HuH-7.5 (cell line): ENCODE results near the gene ZNF431.
"Not testable (repeated sequence)": the region's sequence is repeated elsewhere in the genome, so short reads cannot be mapped to it uniquely, and the experiment has no call there.

Source experiments
- DNase-seq: peaks from one replicate; pipeline ENCODE4 v3.0.0; 2011; ENCODE audit warnings: low spot score

ZNF431 gene

DNA sequence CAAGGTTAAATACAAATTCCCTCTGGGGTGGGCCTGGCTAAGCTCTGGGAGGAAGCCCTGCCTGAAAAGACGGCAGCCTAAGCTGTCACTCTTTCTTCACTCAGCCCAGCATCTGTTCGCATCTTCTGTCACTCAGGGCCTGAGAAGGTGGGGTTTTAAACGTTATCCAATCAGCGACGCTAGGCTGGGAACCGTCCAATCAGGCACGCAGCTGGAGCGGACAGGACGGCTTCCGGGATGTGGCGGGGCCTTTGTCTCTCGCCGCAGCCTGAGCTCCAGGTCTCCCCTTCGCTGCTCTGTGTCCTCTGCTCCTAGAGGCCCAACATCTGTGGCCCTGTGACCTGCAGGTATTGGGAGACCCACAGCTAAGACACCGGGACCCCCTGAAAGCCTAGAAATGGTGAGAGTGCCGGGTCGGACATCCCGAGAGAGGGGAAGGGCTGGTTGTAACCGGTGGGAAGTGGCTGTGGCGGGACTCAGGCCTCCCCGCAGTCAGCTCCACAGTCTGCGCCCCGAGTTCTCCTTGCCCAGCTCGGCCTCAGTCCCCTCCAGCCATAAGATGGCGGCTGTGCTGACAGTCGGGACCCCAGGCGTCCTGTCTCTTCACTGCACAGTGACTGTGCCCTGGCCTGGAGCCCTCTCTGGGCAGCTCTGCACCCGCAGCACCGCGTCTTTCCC, at the start of gene ZNF431:
ZNF431 (plus strand) TSS at position 254 of the 678 bp plus-strand sequence; CDS start at position 398, 144 bp downstream.
- DNase-seq, result peak; percentile 75

DNA sequence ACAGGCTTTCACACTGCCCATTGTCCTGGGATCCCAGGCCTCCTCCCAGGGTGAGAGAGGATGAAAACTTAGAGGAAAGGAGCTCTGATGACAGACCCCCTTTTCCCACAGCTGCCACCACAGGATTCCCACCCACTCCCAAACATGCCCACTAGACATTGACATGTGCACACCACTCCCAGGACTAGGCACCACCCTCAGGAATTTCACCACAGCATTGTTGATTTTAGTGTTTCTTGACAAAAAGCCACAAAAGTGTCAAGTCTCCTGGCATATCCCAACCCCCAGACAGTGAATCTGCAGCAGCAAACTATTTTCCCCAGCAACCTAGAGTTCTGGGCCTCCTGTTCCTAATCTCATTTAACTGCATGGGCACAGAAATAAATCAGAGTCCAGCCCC, 49.7 kb upstream of the ZNF431 start:
- DNase-seq, result no peak

DNA sequence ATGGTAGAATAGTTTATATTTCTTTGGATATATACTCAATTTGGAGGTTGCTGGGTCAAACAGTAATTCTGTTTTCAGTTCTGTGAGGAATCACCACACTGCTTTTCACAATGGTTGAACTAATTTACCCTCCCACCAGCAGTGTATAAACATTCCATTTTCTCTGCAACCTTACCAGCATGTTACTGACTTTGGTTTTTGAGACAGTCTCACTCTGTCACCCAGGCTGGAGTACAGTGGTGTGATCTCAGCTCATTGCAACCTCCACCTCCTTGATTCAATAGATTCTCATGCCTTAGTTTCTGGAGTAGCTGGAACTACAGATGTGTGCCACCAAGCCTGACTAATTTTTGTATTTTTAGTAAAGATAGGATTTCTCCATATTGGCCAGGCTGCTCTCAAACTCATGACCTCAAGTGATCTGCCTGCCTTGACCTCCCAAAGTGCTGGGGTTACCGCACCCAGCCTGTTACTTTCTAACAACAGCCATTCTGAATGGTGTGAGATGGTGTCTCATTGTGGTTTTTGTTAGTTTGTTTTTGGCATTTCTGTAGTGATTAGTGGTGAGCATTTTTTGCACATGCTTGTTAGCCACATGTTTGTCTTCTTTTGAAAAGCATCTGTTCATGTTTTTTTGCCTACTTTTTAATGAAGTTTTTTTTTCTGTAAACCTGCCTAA, 47.4 kb upstream of the ZNF431 start:
- no peak for DNase-seq

DNA sequence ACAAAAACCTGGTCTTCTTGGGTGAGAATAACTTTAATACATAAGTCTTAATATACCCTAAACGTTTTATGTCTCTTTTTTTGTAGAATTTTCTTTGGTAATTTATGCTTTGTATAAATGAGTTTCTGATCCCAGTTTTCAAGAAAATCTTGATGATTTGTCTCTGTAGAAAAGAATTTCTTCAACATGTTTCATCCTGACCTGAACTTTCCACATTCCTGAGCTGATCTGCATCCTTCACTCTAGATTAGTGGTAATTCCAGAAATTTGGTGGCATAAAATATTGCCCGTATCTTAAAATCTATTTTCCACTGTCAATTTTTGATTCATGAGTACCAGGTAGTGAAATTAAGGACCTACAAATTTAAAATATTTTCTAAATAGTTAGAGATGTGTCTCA, 43.5 kb upstream of the ZNF431 start:
- DNase-seq, result no peak

DNA sequence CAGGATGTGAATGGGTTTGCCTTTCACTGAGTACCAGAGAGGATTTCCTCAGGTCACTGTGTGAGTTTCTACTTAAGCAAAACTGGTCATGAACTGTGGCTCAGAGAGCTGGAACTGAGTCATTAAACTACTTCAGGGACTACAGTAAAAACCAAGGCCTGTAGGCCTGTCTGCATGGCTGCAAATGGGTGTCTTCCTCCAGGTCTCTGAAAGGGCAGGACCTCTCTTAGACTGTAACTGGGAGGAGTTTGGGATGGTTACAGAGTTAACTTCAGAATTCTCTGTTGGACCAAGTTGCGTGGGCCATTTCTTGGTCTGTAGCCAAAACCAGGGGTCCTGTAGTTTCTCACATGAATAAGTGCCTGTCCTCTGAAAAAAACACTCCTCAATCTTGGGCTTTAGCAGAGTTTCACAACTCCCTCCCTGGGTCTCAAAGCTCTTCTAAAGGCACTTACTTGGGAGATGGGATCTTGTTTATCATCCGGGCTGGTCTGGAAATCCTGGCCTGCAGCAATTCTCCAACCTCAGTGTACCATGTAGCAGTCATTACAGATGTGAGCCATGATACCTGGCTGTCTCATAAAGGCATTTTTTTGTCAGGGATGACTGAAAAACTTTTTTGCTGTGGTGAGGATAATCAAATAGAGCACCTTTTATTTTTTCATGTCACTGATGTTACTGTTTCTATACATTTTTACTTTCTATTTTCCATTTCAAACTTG, 40.2 kb upstream of the ZNF431 start:
- no peak for DNase-seq

DNA sequence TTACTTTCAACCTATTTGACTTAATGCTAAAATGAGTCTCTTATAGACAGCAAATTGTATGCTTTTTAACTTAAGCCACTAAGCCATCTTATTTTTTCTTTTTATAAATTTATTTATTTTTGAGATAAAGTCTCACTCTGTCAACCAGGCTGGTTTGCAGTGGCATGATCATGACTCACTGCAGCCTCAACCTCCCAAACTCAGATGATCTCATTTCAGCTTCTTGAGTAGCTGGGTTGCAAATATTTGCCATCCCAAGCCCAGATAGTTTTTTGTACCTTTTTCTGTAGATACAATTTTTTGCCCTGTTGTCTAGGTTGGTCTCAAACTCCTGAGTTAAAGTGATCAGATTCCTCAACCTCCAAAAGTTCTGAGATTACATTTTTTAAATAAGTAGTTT, 32.7 kb upstream of the ZNF431 start:
- no peak for DNase-seq

DNA sequence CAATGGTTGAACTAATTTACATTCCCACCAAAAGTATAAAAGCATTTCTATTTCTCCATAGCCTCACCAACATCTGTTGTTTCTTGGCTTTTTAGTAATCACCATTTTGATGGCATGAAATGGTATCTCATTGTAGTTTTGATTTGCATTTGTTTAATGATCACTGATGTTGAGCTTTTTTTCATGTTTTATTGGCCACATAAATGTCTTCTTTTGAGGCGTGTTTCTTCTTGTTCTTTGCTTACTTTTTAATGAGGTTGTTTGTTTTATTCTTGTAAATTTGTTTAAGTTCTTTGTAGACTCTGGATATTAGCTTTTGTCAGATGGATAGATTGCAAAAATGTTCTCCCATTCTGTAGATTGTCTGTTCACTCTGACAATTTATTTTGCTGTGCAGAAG, 31.7 kb upstream of the ZNF431 start:
- DNase-seq, result no peak

DNA sequence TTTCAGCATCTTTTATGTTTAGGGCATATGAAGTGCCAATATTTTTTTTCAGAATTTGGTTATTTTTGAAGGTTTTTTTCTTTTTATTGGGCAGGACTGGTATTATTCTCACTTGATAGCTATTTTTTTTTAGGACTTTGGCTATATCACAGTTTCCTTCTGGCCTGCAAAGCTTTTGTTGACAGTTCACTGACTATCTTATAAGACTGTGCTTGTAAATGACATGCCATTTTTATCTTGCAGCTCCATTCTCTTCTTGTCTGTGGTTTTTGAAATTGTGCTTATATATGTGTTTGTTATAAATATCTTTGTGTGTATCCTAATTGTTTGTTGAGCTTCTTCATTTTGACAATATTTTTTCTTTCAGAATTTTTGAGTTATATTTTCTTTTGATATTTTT, 26.4 kb upstream of the ZNF431 start:
- no peak for DNase-seq

DNA sequence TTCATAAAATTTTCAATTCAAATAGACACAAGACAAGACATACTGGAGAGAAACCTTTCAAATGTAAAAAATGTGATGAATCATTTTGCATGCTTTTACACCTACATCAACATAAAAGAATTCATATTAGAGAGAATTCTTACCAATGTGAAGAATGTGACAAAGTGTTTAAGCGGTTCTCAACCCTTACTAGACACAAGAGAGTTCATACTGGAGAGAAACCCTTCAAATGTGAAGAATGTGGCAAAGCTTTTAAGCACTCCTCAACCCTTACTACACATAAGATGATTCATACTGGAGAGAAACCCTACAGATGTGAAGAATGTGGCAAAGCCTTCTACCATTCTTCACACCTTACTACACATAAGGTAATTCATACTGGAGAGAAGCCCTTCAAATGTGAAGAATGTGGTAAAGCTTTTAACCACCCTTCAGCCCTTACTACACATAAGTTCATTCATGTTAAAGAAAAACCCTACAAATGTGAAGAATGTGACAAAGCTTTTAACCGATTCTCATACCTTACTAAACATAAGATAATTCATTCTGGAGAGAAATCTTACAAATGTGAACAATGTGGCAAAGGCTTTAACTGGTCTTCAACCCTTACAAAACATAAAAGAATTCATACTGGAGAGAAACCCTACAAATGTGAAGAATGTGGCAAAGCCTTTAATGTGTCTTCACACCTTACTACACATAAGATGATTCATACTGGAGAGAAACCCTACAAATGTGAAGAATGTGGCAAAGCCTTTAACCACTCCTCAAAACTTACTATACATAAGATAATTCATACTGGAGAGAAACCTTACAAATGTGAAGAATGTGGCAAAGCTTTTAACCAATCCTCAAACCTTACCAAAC, 24.6 kb upstream of the ZNF431 start:
- no peak for DNase-seq

DNA sequence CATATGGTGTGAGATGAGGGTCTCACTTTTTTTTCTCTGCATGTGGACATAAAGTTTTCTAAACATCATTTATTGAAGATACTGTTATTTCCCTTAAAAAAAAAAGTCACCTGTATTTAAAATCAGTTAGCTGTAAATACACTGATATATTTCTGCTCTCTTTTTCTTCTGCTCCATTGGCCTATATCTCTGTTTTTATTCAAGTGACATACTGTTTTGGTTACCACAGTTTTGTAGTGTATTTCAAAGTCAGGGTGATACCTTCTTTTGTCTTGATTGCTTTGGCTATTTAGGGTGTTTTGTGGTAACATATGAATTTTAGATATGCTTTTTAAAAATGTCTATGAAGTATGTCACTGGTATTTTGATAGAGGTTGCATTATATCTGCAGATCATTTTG, 15.8 kb upstream of the ZNF431 start:
- no peak for DNase-seq

DNA sequence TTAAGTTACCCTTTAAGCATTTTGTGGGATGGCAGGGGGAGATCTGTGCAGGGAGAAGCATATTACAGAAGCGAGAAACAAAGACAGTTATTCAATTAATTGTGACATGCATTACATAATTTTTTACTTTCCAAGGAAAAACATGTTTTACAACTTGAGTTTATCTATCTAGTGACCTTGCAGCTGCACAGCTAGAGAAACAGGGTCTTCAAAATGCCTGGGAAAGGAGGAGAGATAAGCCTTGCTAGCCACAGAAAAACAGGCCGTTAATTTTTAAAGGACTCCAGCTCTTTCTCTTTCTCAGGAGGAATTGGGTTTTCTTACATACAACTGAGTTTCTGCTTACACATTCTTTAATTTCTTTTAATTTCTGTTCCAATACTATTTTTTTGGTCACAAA, 14.8 kb upstream of the ZNF431 start:
- DNase-seq, result no peak

DNA sequence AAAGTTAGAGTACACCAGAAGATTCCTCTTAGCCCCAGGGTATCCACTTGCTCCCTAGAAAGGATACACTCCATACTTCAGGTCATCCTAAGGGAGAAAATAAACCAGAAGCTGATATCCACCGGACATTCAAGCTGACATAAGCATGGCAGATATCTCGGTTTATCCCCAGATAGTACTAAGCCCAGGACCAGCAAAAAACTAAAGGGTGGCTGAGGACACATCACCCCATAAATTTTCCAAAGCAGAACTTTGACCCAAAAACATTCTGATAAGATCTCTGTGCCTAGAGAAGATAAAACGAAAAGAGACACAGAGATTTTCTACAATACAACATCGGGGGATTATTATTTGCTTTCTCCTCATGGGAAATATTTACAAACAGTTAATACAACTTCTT, 13.9 kb upstream of the ZNF431 start:
- no peak for DNase-seq

DNA sequence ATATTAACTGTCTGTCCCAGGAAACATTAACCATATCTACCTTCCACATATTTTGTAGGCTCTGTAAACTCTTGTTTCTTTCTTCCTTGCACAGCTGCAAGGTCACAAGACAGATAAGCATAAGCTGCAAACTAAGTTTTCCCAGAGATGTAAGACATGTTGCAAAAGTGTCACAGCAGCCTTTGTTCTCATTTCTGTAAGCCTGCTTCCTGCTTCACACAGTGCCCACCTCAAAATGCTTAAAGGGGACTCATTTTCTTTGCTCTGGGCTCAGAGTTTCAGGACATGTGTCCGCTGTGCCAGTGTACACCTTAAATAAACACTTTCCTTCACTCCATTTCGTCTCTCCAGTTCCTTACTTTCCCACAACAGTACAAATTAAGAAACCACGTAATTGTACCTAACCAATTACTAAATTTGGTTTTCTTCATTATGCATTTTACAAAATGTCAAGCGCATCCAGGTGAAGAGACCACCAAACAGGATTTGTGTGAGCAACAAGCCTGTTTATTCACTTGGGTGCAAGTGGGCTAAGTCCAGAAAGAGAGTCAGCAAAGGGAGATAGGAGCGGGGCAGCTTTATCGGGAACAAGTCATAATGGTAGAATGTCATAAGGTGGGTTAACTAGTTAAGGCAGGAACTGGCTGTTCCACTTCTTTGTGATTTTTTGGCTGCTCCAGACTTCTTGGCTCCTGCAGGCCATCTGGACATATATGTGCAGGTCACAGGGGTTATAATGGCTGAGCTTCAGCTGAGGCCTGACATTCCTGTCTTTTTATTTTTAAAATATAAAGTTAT, 12.7 kb upstream of the ZNF431 start:
- DNase-seq, result no peak

DNA sequence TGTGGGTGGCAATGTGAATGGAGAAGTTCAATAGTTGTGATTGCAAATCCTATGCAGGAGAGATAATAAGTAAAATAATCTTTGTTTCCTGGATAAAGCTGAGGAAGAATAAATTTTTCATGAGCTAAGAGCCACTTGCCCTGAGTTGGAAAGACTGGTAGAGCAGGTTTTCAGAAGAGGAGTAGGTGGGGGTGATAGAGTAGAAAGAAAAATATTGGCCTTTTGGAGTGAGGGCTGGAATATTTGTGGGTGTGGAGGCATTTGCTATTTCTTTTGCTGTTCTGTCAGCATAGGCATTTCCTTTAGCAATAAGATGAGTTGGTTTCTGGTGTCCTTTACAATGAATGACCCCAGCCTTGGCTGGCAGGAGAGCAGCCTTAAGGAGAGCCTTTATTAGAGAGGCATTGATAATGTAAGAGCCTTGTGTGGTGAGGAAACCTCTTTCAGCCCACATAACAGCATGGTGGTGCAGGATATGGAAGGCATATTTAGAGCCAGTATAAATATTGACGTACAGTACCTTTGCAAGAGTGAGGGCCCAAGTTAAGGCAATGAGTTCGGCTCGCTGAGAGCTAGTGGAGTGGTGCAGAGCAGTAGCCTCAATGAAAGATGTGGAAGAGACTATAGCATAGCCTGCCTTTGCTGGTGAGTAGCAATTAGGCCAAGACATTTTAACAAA, 11.6 kb upstream of the ZNF431 start:
- no peak for DNase-seq

DNA sequence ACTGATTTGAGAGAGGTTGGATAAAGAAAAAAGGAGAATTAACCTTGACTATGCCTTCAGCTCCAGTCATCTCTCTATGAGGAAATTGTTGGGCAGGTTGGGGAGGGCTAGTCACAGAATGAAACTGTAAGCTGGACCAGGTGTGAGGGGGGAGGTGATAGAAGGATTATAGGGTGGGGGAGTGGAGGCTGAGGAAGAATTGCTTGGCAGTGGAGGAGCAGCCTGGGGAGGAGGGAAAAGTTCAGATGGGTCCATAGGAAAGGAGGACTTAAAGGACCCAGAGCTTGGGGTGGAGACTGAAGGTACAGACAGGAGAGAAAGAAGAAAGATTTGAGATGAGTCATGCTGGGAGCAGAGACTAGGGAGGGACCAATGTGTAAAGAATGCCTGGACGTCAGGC, 8.2 kb upstream of the ZNF431 start:
- DNase-seq, result no peak

DNA sequence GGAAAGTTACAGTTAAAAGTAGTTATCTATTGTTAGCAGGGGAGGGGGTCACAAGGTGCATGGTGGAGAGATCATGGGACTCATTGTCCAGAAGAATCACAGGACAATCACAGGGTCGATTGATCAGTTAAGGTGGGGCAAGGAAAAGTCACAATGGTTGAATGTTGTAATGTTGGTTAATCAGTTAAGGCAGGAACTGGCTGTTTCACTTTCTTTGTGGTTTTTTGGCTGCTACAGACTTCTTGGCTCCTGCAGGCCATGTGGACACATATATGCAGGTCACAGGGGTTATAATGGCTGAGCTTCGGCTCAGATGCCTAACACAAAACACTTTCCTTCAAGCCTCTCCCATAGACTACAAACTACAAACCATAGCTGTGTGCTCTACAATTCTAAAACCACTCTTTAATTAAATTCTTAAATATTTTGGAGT, 6.9 kb upstream of the ZNF431 start:
- no peak for DNase-seq

DNA sequence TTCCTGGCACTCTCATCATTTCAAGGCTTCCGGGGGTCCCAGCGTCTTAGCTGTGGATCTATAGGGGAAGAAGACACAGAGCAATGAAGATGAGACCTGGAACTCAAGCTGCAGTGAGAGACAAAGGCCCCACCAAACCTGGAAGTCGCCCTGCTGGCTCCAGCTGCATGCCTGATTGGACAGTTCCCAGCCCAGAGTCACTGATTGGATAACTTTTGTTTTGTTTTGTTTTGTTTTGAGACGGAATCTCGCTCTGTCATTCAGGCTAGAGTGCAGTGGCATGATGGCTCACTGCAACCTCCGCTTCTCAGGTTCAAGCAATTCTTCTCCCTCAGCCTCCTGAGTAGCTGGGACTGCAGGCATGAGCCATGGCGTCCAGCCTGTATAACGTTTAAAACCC, 6.4 kb upstream of the ZNF431 start:
- DNase-seq, result no peak

DNA sequence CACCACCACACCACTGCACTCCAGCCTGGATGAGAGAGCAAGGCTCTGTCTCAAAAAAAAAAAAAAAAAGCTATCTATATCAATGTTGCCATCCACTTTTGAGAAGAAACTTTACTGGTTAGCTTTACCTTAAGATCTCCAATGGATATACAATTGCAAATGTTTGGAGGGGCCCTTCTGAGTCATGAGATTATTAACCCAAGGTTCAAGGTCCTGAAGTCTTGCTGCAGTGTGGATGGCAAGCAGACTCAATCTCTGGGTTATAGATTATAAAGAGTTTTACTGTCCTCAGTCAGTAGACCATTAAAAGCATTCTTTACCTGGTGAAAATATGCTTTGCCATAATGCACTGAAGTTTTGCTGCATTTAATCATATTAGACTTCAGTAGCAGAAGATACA, 3.7 kb upstream of the ZNF431 start:
- DNase-seq, result no peak

DNA sequence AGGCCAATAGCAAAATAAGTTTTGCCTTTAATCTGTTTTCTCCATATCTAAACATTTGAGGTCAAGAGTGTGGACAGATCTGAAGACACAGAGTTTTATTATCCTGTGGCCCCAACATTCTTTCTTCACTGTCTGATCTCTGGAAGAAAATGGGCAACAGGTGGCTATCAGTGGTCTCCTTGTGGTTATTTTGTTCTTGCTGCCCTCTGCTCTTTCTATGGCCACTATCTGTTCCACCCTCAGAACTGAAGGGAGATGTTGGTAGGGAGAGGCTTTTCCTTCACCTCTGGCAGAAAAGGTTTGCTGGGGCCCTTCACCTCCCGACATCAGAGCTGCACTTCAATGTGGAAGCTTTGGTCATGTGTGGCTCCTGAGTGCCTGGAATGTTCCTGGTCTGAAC, 834 bp upstream of the ZNF431 start:
- DNase-seq, result not testable (repeated sequence)

DNA sequence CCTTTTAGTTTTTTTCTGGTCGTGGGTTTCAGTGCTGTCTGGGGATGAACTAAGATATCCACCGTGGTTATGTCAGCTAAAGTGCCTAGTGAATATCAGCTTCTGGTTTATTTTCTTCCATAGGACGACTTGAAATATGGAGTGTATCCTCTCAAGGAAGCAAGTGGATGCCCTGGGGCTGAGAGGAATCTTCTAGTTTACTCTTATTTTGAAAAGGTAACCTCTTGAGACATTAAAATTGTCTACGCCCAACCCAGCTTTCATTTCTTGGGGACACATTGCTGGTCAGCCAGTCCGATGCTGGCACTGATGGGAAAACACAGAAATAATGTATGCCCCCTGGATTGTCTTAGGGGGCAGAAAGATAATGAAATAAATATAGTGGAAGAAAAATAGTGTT, 1.6 kb downstream of the ZNF431 start:
- DNase-seq, result no peak

DNA sequence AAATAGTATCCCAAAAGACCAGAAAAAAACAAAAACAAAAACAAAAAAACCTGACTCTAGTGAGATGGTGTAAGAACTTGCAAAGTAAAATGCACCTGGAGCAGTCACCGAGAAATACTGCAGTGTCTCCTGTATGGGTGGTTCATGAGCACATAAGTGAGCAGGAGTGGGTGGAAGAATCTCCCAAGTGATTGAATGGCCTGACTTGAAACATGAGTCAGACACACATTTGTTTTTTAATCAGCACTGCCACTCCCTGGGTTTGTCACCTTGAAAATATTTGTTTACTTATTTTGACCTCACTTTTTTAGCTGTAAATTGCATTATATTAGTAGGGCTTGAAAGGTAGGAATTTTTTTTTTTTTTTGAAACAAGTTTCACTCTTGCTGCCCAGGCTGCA, 2.0 kb downstream of the ZNF431 start:
- DNase-seq, result no peak
